ENCODE data around the gene NECTIN2. TPM values are rescaled to one million over a fixed set of nuclear protein-coding genes. Genes with fewer than 3 reads are reported as not detected.
"Not testable (repeated sequence)": the region's sequence is repeated elsewhere in the genome, so short reads cannot be mapped to it uniquely, and the experiment has no call there.

The NECTIN2 gene
- total and polyA plus RNA-seq, 2 experiments from 2014 or later = 193 to 307 TPM

DNA sequence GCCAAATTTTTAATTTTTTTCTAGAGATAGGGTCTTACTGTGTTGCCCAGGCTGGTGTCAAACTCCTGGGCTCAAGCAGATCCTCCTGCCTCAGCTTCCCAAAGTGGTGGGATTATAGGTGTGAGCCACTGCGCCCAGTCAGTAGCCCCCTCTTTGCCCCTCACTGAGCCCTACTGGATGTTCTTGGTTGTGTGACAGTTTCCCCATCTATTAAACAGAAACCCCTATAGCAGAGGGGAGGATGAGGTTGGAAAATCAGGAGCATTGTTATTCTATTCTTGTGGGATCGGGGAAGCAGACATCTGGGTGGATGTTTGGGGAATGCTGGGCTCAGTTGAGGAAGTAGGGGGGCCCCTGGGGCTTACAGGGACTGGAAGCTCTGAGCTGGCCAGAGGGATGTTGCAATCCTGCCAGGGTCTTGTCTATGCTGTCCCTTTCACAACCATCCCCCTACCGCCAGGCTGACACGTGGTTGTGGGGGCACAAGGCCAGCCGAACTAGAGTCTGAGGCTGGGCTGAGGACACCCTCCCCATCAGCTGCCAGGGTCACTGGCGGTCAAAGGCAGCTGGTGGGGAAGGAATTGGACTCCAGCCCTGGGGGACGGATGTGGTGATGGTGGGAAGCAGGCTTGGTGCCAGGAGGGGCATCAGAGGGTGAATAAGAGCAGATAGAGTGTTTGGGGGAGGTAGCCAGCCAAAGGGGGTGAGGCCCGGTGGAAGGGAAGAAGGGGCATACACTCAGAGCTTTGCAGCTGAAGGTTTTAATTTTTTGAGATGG is 79.2 kb downstream of the NECTIN2 start:
- Histone ChIP-seq H3K27ac (peak overlapping the region; percentile 86), H3K36me3 (replicated peaks; ENCODE audit: insufficient read depth, low read depth) (no peaks in the 10 kb centered on the region), H3K4me2 (peak overlapping the region; percentile 55), H3K9me2 (replicated peaks; ENCODE audit: insufficient read depth) (no peaks in the 10 kb centered on the region), H3K27me3 (no peaks in the 10 kb centered on the region), H2AFZ (no peak overlapping the region), H4K20me1 (ENCODE audit: insufficient read depth, poor library complexity, severe bottlenecking) (no peaks in the 10 kb centered on the region), H3K79me2 (no peaks in the 10 kb centered on the region), H3K4me3 (no peak overlapping the region), H3K4me1 (ENCODE audit: insufficient read depth) (peaks cover 10% of the 10 kb centered on the region), H3K9me3 (ENCODE audit: low read depth) (no peaks in the 10 kb centered on the region)
- peak; percentile 73 for DNase-seq (ENCODE audit: low spot score)
- TF ChIP-seq, protein P1, sequence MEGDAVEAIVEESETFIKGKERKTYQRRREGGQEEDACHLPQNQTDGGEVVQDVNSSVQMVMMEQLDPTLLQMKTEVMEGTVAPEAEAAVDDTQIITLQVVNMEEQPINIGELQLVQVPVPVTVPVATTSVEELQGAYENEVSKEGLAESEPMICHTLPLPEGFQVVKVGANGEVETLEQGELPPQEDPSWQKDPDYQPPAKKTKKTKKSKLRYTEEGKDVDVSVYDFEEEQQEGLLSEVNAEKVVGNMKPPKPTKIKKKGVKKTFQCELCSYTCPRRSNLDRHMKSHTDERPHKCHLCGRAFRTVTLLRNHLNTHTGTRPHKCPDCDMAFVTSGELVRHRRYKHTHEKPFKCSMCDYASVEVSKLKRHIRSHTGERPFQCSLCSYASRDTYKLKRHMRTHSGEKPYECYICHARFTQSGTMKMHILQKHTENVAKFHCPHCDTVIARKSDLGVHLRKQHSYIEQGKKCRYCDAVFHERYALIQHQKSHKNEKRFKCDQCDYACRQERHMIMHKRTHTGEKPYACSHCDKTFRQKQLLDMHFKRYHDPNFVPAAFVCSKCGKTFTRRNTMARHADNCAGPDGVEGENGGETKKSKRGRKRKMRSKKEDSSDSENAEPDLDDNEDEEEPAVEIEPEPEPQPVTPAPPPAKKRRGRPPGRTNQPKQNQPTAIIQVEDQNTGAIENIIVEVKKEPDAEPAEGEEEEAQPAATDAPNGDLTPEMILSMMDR (IDR thresholded peaks at IDR 0.05; ENCODE audit: poor library complexity) = no peak
- no peak for TF ChIP-seq EZH2phosphoT487 (IDR thresholded peaks at IDR 0.05; ENCODE audit: low read depth, severe bottlenecking, unreplicated experiment)
- no peak for TF ChIP-seq EZH2 (IDR thresholded peaks at IDR 0.05; ENCODE audit: borderline replicate concordance)
- WGBS (ENCODE audit: low lambda C conversion rate, missing lambda C conversion rate) = 76% methylated on average over 8 of the region's 8 CpGs

GRCh38 chr19:44926245-44927077 is 80.4 kb downstream of the NECTIN2 start:
- H3K9me3 ChIP-seq (ENCODE audit: low read depth); H3K9me2 ChIP-seq (replicated peaks; ENCODE audit: insufficient read depth); H3K36me3 ChIP-seq (replicated peaks; ENCODE audit: insufficient read depth, low read depth); DNase-seq (ENCODE audit: low spot score); H3K79me2 ChIP-seq; H4K20me1 ChIP-seq (ENCODE audit: insufficient read depth, poor library complexity, severe bottlenecking); H3K4me3 ChIP-seq; H2AFZ ChIP-seq; H3K27me3 ChIP-seq: not testable (repeated sequence)
- Histone ChIP-seq H3K27ac (peak overlapping the region; percentile 86), H3K4me1 (ENCODE audit: insufficient read depth) (peaks cover 10% of the 10 kb centered on the region), H3K4me2 (peak overlapping the region; percentile 57)
- 73% methylated on average over 13 of the region's 19 CpGs for WGBS (ENCODE audit: low lambda C conversion rate, missing lambda C conversion rate)

DNA sequence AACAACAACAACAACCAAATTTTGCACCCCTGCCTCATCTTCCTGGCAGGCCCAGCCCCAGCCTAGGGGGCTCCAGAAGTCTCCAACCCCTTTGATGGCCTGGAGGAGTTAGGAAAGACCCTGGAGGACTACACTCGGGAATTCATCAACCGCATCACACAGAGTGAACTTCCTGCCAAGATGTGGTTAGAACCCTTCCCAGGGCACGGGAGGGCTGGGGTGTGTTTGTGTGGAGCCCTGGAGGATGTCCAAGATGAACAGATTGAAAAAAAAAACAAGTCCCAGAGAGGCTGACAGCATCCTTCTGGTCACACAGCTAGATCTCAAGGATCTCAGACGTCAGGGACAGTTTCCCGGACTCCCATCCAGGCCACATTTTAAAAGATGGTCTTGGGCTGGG is 81.6 kb downstream of the NECTIN2 start:
- H3K79me2 ChIP-seq = no peaks in the 10 kb centered on the region
- no peaks in the 10 kb centered on the region for H3K9me3 ChIP-seq (ENCODE audit: low read depth)
- no peaks in the 10 kb centered on the region for H3K27me3 ChIP-seq
- no peak overlapping the region for H3K4me2 ChIP-seq
- H4K20me1 ChIP-seq (ENCODE audit: insufficient read depth, poor library complexity, severe bottlenecking) = no peaks in the 10 kb centered on the region
- H3K36me3 ChIP-seq (replicated peaks; ENCODE audit: insufficient read depth, low read depth) = no peaks in the 10 kb centered on the region
- 81% methylated on average over 5 of the region's 5 CpGs for WGBS (ENCODE audit: low lambda C conversion rate, missing lambda C conversion rate)
- TF ChIP-seq EZH2phosphoT487 (IDR thresholded peaks at IDR 0.05; ENCODE audit: low read depth, severe bottlenecking, unreplicated experiment) = no peak
- TF ChIP-seq EZH2 (IDR thresholded peaks at IDR 0.05; ENCODE audit: borderline replicate concordance) = no peak
- TF ChIP-seq, protein P1 (IDR thresholded peaks at IDR 0.05; ENCODE audit: poor library complexity) = no peak
- no peaks in the 10 kb centered on the region for H3K9me2 ChIP-seq (replicated peaks; ENCODE audit: insufficient read depth)
- peak overlapping the region; percentile 59 for H3K27ac ChIP-seq
- H3K4me1 ChIP-seq (ENCODE audit: insufficient read depth) = peaks cover 10% of the 10 kb centered on the region
- no peak overlapping the region for H3K4me3 ChIP-seq
- no peak overlapping the region for H2AFZ ChIP-seq
- DNase-seq (ENCODE audit: low spot score) = no peak

DNA sequence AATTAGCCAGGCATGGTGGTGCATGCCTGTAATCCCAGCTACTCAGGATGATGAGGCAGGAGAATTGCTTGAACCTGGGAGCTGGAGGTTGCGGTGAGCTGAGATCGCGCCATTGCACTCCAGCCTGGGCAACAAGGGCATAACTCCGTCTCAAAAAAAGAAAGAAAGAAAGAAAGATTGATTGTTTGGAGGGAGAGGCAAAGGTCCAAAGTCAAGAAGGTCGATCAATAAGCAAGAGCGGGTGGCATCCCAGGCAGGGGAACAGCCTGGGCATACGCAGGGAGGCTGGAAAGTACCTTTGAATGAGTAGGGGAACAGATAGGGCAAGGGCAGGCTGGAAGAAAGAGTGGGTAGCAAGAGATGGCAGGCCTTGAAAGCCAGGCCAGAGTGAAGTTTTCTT is 84.0 kb downstream of the NECTIN2 start:
- H3K27me3 ChIP-seq = no peaks in the 10 kb centered on the region
- peaks cover 8% of the 10 kb centered on the region for H3K4me1 ChIP-seq (ENCODE audit: insufficient read depth)
- 91% methylated on average over 7 of the region's 7 CpGs for WGBS (ENCODE audit: low lambda C conversion rate, missing lambda C conversion rate)
- H2AFZ ChIP-seq = no peak overlapping the region
- H3K36me3 ChIP-seq (replicated peaks; ENCODE audit: insufficient read depth, low read depth) = no peaks in the 10 kb centered on the region
- DNase-seq (ENCODE audit: low spot score) = no peak
- H3K27ac ChIP-seq = no peak overlapping the region
- no peak overlapping the region for H3K4me2 ChIP-seq
- H3K9me2 ChIP-seq (replicated peaks; ENCODE audit: insufficient read depth) = no peaks in the 10 kb centered on the region
- H3K4me3 ChIP-seq = no peak overlapping the region
- no peaks in the 10 kb centered on the region for H3K9me3 ChIP-seq (ENCODE audit: low read depth)
- no peak for TF ChIP-seq EZH2phosphoT487 (IDR thresholded peaks at IDR 0.05; ENCODE audit: low read depth, severe bottlenecking, unreplicated experiment)
- no peak for TF ChIP-seq EZH2 (IDR thresholded peaks at IDR 0.05; ENCODE audit: borderline replicate concordance)
- TF ChIP-seq, protein P1 (IDR thresholded peaks at IDR 0.05; ENCODE audit: poor library complexity) = no peak
- no peaks in the 10 kb centered on the region for H3K79me2 ChIP-seq
- no peaks in the 10 kb centered on the region for H4K20me1 ChIP-seq (ENCODE audit: insufficient read depth, poor library complexity, severe bottlenecking)

Data from hepatocyte (in vitro differentiated cells).